NCI-H2081 (cell line): Measurements from ENCODE around the gene MARVELD1.

ENCODE experiments used
- DNase-seq, 2 experiments: peaks; one replicate each; lab custom pipeline; 2025; lab: John Stamatoyannopoulos, UW

Gene MARVELD1

GRCh38 chr10:97721871-97722780 is 8.6 kb downstream of the MARVELD1 start:
- no peak for DNase-seq

- no peak for DNase-seq
These were observed 9.5 kb downstream of the MARVELD1 start for GRCh38 chr10:97723001-97723400.

- DNase-seq = no peak
These were observed 10.9 kb downstream of the MARVELD1 start for GRCh38 chr10:97724341-97724941.

- peak in 1 of 2 experiments; percentile 12 for DNase-seq
These were observed 13.2 kb downstream of the MARVELD1 start for GRCh38 chr10:97726636-97727178.

GRCh38 chr10:97729014-97729413 is 15.5 kb downstream of the MARVELD1 start:
- DNase-seq = no peak

GRCh38 chr10:97731346-97732051 is 18.0 kb downstream of the MARVELD1 start:
- DNase-seq = peak; percentile 57 to 60

- no peak for DNase-seq
These were observed 18.5 kb downstream of the MARVELD1 start for GRCh38 chr10:97732052-97732359.

- no peak for DNase-seq
These were observed 19.7 kb downstream of the MARVELD1 start for GRCh38 chr10:97733256-97733655.

- no peak for DNase-seq
These were observed 20.5 kb downstream of the MARVELD1 start for GRCh38 chr10:97734021-97734420.

- no peak for DNase-seq
These were observed 22.9 kb downstream of the MARVELD1 start for GRCh38 chr10:97736403-97736901.

- peak; percentile 87 to 88 for DNase-seq
These were observed 23.6 kb downstream of the MARVELD1 start, which contains the start of gene ZFYVE27 for GRCh38 chr10:97736902-97737769. ZFYVE27 (plus strand) TSS chr10:97737128; CDS start chr10:97738478, 1,350 bp downstream.

- DNase-seq = no peak
These were observed 24.3 kb downstream of the MARVELD1 start for GRCh38 chr10:97737770-97738265.

GRCh38 chr10:97738616-97739015 is 25.1 kb downstream of the MARVELD1 start:
- DNase-seq = no peak

GRCh38 chr10:97740613-97741012 is 27.1 kb downstream of the MARVELD1 start:
- no peak for DNase-seq

GRCh38 chr10:97743169-97743943 is 29.8 kb downstream of the MARVELD1 start:
- no peak for DNase-seq

- DNase-seq = no peak
These were observed 31.0 kb downstream of the MARVELD1 start for GRCh38 chr10:97744405-97745035.

- DNase-seq = no peak
These were observed 34.0 kb downstream of the MARVELD1 start for GRCh38 chr10:97747573-97747972.

GRCh38 chr10:97748116-97748515 is 34.6 kb downstream of the MARVELD1 start:
- DNase-seq = no peak

GRCh38 chr10:97752956-97753355 is 39.4 kb downstream of the MARVELD1 start:
- no peak for DNase-seq

GRCh38 chr10:97754726-97755125 is 41.2 kb downstream of the MARVELD1 start:
- no peak for DNase-seq
